ENCODE results near the gene AQP7.

DNA sequence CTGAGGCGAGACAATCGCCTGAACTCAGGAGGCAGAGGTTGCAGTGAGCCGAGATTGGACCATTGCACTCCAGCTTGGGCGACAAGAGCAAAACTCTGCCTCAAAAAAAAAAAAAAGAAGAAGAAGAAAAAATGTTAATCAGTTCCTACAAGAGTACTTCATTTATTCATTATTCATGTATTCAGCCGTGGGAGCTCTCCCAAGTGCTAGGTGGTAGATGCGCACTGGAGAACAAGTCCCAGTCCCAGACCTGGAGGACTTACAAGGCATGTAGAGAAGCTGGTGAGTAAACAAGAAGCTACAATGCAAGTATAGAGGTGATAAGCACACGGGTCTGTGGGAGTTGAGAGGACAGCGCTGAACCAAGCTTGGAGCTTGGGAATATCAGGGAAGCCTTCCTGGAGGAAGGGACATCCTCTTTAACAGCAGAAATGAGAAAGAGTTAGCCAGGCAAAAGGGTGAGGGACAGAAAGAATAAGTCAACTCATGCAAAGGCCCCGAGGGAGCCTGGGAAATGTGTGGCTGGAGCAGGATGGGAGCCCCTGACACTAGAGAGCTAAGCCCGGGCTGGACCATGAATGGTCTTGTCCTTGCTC lies 17.4 kb upstream of the AQP7 start:
- no peak for TF ChIP-seq CTCF (IDR thresholded peaks at IDR 0.05)
- TF ChIP-seq POLR2A (IDR thresholded peaks at IDR 0.05): no peak

Data from adrenal gland (tissue), 5 donors.